A673 (cell line): Measurements from ENCODE around the gene RAX2. TPM values are rescaled to one million over a fixed set of nuclear protein-coding genes. Genes with fewer than 3 reads are reported as not detected.

Source experiments
- BruUV-seq: library from RNA; stranded (reverse); fragments of 400-500 nt; replicated peaks from 2 replicates; lab custom pipeline; 2021; lab: Mats Ljungman, UMichigan
- CTCF ChIA-PET: fragments of 300-600 bp; sonication (Branson Sonifier 250); formaldehyde crosslinking; loops from one replicate; lab custom pipeline; 2022; ENCODE audit warnings: antibody characterized with exemption; lab: Charles Lee
- POLR2A ChIA-PET: fragments of 300-600 bp; sonication (Branson Sonifier 250); formaldehyde crosslinking; loops from one replicate; lab custom pipeline; 2022; ENCODE audit warnings: antibody characterized with exemption; ENCODE audit not compliant: low non-redundant PET; lab: Charles Lee
- DNase-seq: peaks from one replicate; pipeline ENCODE4 v3.0.0-alpha.2; 2015; ENCODE audit warnings: low spot score
- H3K27ac ChIP-seq: fragments of 200-600 bp; sonication (generic); 2 replicates; pipeline ENCODE4 v1.5.1; 2016; ENCODE audit warnings: mixed run types, low read depth, mild to moderate bottlenecking, mixed read lengths, antibody characterized with exemption, low read length; ENCODE audit not compliant: poor library complexity, severe bottlenecking
- H3K27me3 ChIP-seq: fragments of 200-600 bp; sonication (generic); replicated peaks from 2 replicates; pipeline ENCODE4 v1.6.1; 2017; ENCODE audit warnings: mixed run types, low read depth, mild to moderate bottlenecking, mixed read lengths, antibody characterized with exemption, low read length; ENCODE audit not compliant: insufficient read depth, poor library complexity
- H3K36me3 ChIP-seq: fragments of 200-600 bp; sonication (generic); 2 replicates; pipeline ENCODE4 v1.6.1; 2016; ENCODE audit warnings: mixed run types, mild to moderate bottlenecking, mixed read lengths, antibody characterized with exemption, low read length; ENCODE audit not compliant: insufficient read depth, poor library complexity, severe bottlenecking
- H3K4me1 ChIP-seq: fragments of 200-600 bp; sonication (generic); 2 replicates; pipeline ENCODE4 v1.6.1; 2017; ENCODE audit warnings: mixed run types, mild to moderate bottlenecking, mixed read lengths, antibody characterized with exemption, low read length; ENCODE audit not compliant: insufficient read depth, poor library complexity, severe bottlenecking
- H3K4me3 ChIP-seq: fragments of 200-600 bp; sonication (generic); 2 replicates; pipeline ENCODE4 v1.5.1; 2016; ENCODE audit warnings: low read depth, mixed run types, mild to moderate bottlenecking, mixed read lengths, low read length; ENCODE audit not compliant: poor library complexity, severe bottlenecking
- H3K9me3 ChIP-seq: fragments of 200-600 bp; sonication (generic); 2 replicates; pipeline ENCODE4 v1.6.1; 2016; ENCODE audit warnings: mixed run types, low read depth, mild to moderate bottlenecking, mixed read lengths, antibody characterized with exemption, low read length; ENCODE audit not compliant: poor library complexity, severe bottlenecking
- CTCF ChIP-seq: fragments of 300-800, 200-600 bp; sonication (generic); conservative IDR thresholded peaks from 2 replicates; pipeline ENCODE4 v1.5.1; 2017; ENCODE audit warnings: low read depth, mild to moderate bottlenecking, antibody characterized with exemption, low read length, moderate library complexity, mixed read lengths
- EZH2 ChIP-seq: fragments of 200-600 bp; sonication (generic); IDR thresholded peaks from 2 replicates; pipeline ENCODE4 v1.6.1; 2017; ENCODE audit warnings: borderline replicate concordance, low read depth, mild to moderate bottlenecking, mixed read lengths, antibody characterized with exemption, low read length; ENCODE audit not compliant: poor library complexity, severe bottlenecking
- intact Hi-C: fragments of 100-400 bp; cut with micrococcal nuclease; formaldehyde crosslinking; loops from one replicate; pipeline ENCODE4 v1.10.0; 2022; ENCODE audit not compliant: unreplicated experiment
- total RNA-seq: library from RNA; stranded (reverse); gene quantifications from 2 replicates; pipeline ENCODE4 v1.2.3, GENCODE V29; 2021

The RAX2 gene
- total RNA-seq, 1 experiment from 2014 or later: not detected

GRCh38 chr19:3775831-3776230 is 3.8 kb upstream of the RAX2 start:
- POLR2A ChIA-PET: no interaction called here
- BruUV-seq: no TSS peak
- intact Hi-C loops: no loop called here

GRCh38 chr19:3775374-3775711 is 3.3 kb upstream of the RAX2 start:
- no TSS peak for BruUV-seq
- Histone ChIP-seq H3K36me3 (no peaks in the 10 kb centered on the region), H3K4me3 (no peak overlapping the region), H3K4me1 (no peaks in the 10 kb centered on the region), H3K27ac (no peak overlapping the region), H3K9me3 (no peaks in the 10 kb centered on the region), H3K27me3 (no peaks in the 10 kb centered on the region)
- no peak for DNase-seq
- intact Hi-C loops: no loop called here
- TF ChIP-seq CTCF (no peak), EZH2 (no peak)
- ChIA-PET POLR2A (no interaction called here), CTCF (no interaction called here)

More at GRCh38 chr19:3775831-3776230, 3.8 kb upstream of the RAX2 start:
- no peaks in the 10 kb centered on the region for H3K4me1 ChIP-seq
- H3K9me3 ChIP-seq: no peaks in the 10 kb centered on the region
- no peak overlapping the region for H3K4me3 ChIP-seq
- TF ChIP-seq CTCF (no peak), EZH2 (no peak)
- H3K36me3 ChIP-seq: no peaks in the 10 kb centered on the region
- no peak for DNase-seq
- no peak overlapping the region for H3K27ac ChIP-seq
- CTCF ChIA-PET: no interaction called here
- H3K27me3 ChIP-seq: no peaks in the 10 kb centered on the region

- TF ChIP-seq CTCF: no peak
- no peak for TF ChIP-seq EZH2
- DNase-seq: no peak
- H3K4me1 ChIP-seq: no peaks in the 10 kb centered on the region
- no peak overlapping the region for H3K27ac ChIP-seq
- H3K4me3 ChIP-seq: no peak overlapping the region
- no peaks in the 10 kb centered on the region for H3K27me3 ChIP-seq
- intact Hi-C loops: no loop called here
- no TSS peak for BruUV-seq
- CTCF ChIA-PET: no interaction called here
- H3K36me3 ChIP-seq: no peaks in the 10 kb centered on the region
- no peaks in the 10 kb centered on the region for H3K9me3 ChIP-seq
- POLR2A ChIA-PET: no interaction called here
These were observed 2.8 kb upstream of the RAX2 start for GRCh38 chr19:3774621-3775373.
